Cerebellar nuclear complex (tissue), 1 donor: Measurements from ENCODE around the gene NCR1.
"Not testable (repeated sequence)": the region's sequence is repeated elsewhere in the genome, so short reads cannot be mapped to it uniquely, and the experiment has no call there.

Experiments
- DNase-seq, 2 experiments: peaks; one replicate each; lab custom pipeline; 2025; lab: John Stamatoyannopoulos, UW

NCR1 gene, protein sequence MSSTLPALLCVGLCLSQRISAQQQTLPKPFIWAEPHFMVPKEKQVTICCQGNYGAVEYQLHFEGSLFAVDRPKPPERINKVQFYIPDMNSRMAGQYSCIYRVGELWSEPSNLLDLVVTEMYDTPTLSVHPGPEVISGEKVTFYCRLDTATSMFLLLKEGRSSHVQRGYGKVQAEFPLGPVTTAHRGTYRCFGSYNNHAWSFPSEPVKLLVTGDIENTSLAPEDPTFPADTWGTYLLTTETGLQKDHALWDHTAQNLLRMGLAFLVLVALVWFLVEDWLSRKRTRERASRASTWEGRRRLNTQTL

DNA sequence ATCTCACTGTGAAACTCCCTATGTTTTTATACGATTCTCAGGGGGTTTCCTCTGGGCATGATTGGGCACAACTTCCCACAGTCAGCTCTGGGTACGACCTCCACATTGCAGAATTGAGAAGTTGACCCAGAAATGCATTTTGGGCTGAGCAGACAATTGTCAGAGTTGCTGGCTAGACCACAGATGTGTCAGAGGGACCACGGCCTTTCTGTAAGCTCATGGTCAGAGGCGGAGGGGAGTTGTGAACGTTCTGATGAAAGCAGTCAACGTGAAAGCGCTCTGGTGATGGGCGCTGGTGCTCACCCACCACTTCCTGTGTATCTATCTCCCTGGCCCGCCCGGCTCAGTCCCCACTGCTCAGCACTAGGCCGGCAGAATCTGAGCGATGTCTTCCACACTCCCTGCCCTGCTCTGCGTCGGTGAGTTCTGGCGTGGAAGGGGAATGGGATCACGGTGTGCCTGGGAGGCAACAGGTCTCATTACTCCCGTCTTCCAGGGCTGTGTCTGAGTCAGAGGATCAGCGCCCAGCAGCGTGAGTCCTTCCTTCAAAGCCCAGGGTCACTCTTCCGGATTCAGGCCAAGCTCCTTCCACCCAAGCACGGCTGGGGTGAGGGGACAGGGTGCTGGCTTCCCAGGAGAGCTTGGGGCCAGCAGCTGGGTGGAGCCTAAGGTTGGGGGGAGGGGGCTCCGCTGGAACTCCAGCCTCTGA lies at the start of gene NCR1:
TSS of gene NCR1 (plus strand) at position 346 of the 709 bp plus-strand sequence. CDS start at position 386, 40 bp downstream.
- no peak for DNase-seq

GRCh38 chr19:54858476-54858875 lies 47.5 kb upstream of the NCR1 start:
- DNase-seq = not testable (repeated sequence)

DNA sequence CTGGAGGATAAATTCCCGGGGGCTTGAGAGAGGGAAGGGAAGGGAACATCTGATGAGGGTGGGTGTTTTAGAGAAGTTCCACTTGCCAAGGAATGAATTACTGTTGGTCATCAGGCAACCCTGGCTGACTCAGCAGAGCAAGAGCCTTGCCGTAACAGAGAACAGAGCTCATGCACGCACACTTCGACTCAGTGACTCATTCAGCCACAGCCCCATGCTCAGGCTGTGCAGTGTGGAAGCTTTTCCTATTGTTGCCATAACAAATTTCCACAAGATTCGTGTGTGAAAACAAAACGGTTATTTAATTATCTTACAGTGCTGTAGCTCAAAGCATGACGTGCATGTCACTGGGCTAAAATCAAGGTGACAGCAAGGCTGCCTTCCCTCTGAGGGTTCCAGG lies 46.5 kb upstream of the NCR1 start:
- not testable (repeated sequence) for DNase-seq

- DNase-seq = not testable (repeated sequence)
Observed at GRCh38 chr19:54863459-54863858, 42.5 kb upstream of the NCR1 start.

GRCh38 chr19:54871696-54872095 lies 34.3 kb upstream of the NCR1 start:
- no peak for DNase-seq

- DNase-seq = no peak
Observed at GRCh38 chr19:54873990-54874389, 32.0 kb upstream of the NCR1 start, which contains the start of gene FCAR. TSS of gene FCAR (plus strand) at chr19:54874235. CDS start at chr19:54874290, 55 bp downstream.

GRCh38 chr19:54875506-54875905 lies 30.4 kb upstream of the NCR1 start:
- no peak for DNase-seq

GRCh38 chr19:54877471-54877870 lies 28.5 kb upstream of the NCR1 start:
- DNase-seq = no peak

GRCh38 chr19:54881884-54882283 lies 24.1 kb upstream of the NCR1 start:
- DNase-seq = no peak

GRCh38 chr19:54882758-54883157 lies 23.2 kb upstream of the NCR1 start:
- no peak for DNase-seq

DNA sequence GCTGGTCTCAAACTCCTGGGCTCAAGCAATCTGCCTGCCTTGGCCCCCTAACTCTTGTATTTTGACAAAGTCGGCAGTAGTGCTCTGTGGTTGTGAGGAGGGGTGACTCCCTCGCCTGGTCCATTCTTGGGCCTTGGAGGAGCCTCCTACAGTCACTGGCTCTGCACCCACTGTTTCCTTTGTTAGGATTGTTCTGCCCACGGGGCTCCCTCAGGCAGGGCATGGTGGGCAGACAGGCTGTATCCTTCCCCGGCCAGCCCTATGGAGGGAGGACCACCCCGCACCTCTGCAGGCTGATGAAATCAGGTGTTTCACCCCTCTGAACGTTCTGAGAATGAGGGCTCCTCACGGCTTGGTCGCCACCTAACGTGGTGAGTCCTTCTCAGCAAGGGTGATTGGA lies 22.7 kb upstream of the NCR1 start:
- DNase-seq = no peak

GRCh38 chr19:54888239-54888638 lies 17.7 kb upstream of the NCR1 start:
- DNase-seq = no peak

DNA sequence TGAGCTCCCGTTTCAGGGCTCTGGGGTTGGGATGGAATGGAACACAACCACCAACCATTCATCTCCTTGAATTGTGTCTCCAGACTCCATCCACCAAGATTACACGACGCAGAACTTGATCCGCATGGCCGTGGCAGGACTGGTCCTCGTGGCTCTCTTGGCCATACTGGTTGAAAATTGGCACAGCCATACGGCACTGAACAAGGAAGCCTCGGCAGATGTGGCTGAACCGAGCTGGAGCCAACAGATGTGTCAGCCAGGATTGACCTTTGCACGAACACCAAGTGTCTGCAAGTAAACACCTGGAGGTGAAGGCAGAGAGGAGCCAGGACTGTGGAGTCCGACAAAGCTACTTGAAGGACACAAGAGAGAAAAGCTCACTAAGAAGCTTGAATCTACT lies 16.4 kb upstream of the NCR1 start:
- DNase-seq = no peak

- no peak for DNase-seq
Observed at GRCh38 chr19:54893406-54893805, 12.5 kb upstream of the NCR1 start.

DNA sequence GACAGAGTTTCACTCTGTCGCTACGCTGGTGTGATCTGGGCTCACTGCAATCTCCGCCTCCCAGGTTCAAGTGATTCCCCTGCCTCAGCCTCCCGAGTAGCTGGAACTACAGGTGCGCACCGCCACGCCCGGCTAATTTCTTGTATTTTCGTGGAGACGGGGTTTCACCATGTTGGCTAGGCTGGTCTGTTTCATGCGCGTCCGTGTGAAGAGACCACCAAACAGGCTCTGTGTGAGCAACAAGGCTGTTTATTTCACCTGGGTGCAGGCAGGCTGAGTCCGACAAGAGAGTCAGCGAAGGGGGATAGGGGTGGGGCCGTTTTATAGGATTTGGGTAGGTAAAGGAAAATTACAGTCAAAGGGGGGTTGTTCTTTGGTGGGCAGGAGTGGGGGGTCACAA lies 11.8 kb upstream of the NCR1 start:
- not testable (repeated sequence) for DNase-seq

DNA sequence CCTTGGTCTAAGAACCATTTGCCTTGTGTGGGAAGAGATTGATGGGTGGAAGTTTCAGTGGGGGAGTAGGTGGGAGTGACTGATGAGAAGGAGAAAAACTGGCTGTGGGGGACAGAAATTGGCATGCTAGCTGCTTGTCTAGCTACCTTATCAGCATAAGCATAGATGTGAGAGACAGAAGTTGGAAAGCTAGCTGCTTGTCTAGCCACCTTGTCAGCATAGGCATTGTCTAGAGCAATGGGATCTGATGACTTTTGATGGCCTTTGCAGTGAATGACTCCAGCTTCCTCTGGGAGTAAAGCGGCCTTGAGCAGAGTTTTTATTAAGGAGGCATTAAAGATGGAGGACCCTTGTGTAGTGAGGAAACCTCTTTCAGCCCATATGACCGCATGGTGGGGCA lies 9.9 kb upstream of the NCR1 start:
- no peak for DNase-seq

DNA sequence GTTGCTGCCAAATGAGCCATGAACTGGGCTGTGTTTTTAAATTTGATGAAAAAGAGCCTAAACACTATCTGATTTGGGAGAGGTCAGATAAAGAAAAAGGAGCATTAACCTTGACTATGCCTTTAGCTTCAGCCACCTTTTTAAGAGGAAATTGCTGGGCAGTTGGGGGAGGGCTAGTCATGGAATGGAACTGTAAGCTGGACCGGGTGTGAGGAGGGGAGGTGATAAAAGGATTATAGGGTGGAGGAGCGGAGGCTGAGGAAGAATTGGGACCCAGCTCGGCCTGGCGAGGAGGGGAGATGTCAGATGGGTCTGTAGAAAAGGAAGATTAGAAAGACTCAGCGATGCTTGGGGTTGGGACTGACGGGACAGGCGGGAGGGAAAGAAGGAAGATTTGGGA lies 7.3 kb upstream of the NCR1 start:
- DNase-seq = not testable (repeated sequence)

DNA sequence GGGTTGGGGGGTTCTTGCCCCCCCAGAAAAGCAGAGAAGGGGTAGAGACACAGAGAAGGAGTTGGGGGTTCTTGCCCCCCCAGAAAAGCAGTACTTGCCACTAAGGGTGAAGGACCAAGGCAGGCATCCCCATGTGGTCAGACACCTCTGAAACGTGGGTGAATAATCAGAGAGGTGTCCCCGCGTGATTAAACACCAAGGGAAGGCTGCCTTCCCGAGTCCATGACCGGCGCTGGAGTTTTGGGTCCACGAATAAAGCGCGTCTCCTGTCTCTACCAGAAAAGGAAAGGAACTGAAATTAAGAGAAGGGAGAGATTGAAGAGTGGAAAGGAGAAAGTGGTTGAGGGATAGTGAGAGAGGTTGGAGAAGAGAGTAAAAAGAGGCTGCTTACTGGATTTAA lies 6.3 kb upstream of the NCR1 start:
- DNase-seq = not testable (repeated sequence)

DNA sequence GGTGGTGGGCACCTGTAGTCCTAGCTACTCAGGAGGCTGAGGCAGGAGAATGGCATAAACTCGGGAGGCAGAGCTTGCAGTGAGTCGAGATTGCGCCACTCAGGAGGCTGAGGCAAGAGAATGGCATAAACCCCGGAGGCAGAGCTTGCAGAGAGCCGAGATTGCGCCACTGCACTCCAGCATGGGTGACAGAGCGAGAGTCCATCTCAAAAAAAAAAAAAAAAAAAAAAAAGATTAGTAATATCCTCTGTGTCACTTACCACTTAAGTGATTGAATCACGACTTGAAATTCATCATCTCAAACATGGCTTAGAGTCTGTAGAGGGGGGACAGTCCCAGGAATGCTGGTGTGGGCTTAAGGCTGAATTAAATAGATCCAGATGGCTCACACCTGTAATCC lies 4.8 kb upstream of the NCR1 start:
- not testable (repeated sequence) for DNase-seq

GRCh38 chr19:54902061-54902460 lies 3.9 kb upstream of the NCR1 start:
- DNase-seq = no peak

- DNase-seq = no peak
Observed at GRCh38 chr19:54903303-54903702, 2.6 kb upstream of the NCR1 start.

- DNase-seq = not testable (repeated sequence)
Observed at GRCh38 chr19:54904261-54904660, 1.7 kb upstream of the NCR1 start.

DNA sequence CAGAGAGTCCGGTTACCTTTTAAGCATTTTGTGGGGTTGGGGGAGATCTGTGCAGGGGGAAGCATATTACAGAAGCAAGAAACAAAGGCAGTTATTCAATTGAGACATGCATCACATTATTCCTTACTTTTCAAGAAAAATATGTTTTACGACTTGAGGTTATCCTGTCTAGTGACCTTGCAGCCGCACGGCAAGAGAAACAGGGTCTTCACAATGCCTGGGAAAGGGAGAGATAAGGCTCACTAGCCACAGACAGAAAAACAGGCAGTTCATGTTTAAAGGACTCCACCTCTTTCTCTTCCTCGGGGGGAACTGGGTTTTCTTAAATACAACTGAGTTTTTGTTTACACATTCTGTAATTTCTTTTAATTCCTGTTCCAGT lies 536 bp upstream of the NCR1 start:
- no peak for DNase-seq
